ENCODE data around the gene KCND3.

KCND3 gene

GRCh38 chr1:111989531-111990025 is at the start of gene KCND3:
TSS of gene KCND3 (minus strand) at chr1:111989668.
- DNase-seq (ENCODE audit: low read depth), result no peak

- no peak for DNase-seq (ENCODE audit: low read depth)
Measured at GRCh38 chr1:112034277-112034676, 44.8 kb upstream of the KCND3 start.

GRCh38 chr1:112033439-112034120 is 44.1 kb upstream of the KCND3 start:
- DNase-seq (ENCODE audit: low read depth), result no peak

GRCh38 chr1:112030157-112030556 is 40.7 kb upstream of the KCND3 start:
- no peak for DNase-seq (ENCODE audit: low read depth)

DNA sequence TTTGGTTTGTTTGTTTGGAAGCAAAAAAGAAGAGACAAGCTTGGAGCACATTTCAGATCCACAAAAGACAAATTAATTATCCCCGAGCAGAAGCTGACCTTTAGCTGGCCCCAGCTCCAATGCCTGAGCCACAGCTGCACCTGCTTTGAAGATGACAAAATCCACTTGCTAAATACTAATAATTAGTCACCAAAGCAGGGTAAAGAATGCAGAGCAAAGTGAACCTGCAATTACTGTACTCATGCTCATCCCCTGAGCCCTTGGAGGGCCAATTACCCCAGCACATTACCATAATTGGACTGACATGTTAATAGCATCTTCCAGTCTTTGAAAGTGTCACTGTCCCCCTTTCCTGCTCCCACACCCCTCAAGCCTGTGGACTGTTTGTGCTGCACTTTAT is 38.2 kb upstream of the KCND3 start:
- no peak for DNase-seq (ENCODE audit: low read depth)

GRCh38 chr1:112026501-112026900 is 37.0 kb upstream of the KCND3 start:
- DNase-seq (ENCODE audit: low read depth), result no peak

DNA sequence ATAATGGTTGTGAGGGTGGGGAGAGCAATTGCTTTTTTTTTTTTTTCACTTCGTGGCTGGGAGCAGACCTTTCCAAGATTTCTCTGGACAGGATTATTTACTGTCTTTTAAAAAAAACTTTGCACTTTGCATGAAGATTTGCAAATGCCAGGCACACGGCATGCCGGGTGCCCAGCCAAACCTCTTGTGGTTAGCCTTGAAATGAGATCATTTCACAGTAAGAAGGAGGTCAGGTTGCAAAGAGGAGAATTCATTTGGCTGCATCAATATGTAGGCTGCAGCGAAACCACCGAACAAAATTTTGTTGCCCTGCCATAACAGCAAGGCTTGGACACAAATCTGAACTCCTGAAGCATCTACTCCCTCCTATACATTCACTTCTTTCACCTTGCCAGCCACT is 36.5 kb upstream of the KCND3 start:
- DNase-seq (ENCODE audit: low read depth), result no peak

- DNase-seq (ENCODE audit: low read depth), result no peak
Measured at GRCh38 chr1:112021263-112021662, 31.8 kb upstream of the KCND3 start.

GRCh38 chr1:112017183-112017582 is 27.7 kb upstream of the KCND3 start:
- no peak for DNase-seq (ENCODE audit: low read depth)

DNA sequence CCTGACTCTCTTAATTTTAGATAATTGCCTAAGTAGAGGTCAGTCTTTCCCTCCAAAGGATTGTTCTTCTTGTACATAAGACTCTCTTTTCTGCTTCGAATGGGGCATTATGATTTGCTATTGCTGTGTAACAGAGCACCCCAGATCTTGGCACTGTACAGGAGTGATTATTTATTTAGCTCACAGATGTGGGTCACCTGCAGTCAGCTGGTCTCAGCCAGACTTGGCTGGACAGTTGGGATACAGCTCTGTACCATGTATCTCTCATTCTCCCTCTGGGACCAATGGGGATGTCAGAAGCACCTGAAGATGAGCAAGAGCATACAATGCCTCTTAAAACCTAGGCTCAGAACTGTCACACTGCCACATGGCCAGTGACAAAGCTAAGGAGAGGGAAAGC is 23.4 kb upstream of the KCND3 start:
- DNase-seq (ENCODE audit: low read depth), result no peak

GRCh38 chr1:112011202-112011601 is 21.7 kb upstream of the KCND3 start:
- DNase-seq (ENCODE audit: low read depth), result no peak

DNA sequence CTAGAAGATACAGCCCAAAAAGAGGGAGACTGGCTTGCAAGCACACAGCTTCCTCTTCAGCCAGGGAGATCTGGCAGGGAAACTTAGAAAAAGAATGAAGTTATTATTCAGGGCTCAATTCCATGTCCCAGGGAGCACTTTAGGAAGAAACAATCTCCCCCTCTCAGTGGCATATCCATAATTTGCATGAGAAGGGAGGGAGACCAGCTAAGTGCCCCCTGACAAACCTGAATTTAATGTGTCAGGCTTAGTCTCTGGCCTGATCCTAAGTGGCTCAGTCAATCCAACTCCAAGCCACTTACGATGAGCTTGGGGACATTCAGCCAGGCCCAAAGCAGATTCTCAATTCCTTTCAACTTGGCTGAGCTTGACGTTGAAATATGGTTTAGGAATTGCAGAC is 17.7 kb upstream of the KCND3 start:
- DNase-seq (ENCODE audit: low read depth), result no peak

DNA sequence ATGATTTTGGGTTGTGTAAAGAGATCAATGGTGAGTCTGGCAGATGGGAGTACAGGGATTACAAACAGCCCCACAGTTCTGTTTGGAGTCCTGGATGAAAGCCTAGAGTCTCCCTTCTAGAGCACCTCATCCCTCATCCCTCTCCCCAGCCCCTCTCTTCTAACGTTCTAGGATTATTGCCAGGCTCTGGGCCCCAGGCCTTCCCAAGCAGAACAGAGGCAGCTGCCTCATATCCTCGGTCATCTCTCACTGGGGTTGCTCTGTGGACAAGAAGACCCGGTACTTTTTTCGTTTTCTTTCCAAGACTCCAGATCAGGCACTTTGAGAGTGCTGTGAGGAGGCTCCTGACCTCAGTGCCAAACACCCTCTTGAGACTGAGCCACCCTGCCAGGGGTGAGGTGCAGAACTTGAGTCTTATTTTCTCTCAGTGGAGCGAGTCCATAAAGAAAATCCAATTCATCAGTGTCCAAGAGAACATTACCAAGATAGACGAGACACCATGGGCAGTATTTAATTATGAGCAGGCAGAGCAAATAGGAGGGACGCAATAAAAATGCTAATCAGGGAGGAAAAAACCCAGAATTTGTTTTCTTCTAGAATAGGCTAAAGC is 17.1 kb upstream of the KCND3 start:
- DNase-seq (ENCODE audit: low read depth), result no peak

GRCh38 chr1:112004076-112004475 is 14.6 kb upstream of the KCND3 start:
- no peak for DNase-seq (ENCODE audit: low read depth)

- DNase-seq (ENCODE audit: low read depth), result no peak
Measured at GRCh38 chr1:112002514-112002913, 13.0 kb upstream of the KCND3 start.

DNA sequence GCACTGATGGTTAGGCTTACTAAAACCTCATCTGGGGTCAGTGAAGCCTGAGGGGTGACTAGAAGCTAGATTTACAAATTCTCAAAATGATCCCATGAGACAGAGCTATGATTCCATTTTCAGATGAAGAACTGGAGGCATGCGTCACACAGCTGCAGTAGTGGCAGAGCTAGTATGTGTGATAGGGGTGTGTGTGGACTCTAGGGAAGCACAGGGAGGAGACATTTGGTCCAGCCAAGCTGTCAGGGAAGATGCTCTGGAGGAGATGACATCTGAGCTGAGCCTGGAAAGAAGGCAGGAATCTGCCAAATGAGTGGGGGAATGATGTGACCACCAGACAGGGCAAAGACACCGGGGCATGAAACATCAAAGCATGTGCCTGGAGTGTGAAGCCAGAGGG is 12.0 kb upstream of the KCND3 start:
- DNase-seq (ENCODE audit: low read depth), result no peak

- no peak for DNase-seq (ENCODE audit: low read depth)
Measured at GRCh38 chr1:112000048-112000447, 10.6 kb upstream of the KCND3 start.

- DNase-seq (ENCODE audit: low read depth), result no peak
Measured at GRCh38 chr1:111998332-111998731, 8.9 kb upstream of the KCND3 start.

GRCh38 chr1:111992476-111992875 is 3.0 kb upstream of the KCND3 start:
- DNase-seq (ENCODE audit: low read depth), result no peak

DNA sequence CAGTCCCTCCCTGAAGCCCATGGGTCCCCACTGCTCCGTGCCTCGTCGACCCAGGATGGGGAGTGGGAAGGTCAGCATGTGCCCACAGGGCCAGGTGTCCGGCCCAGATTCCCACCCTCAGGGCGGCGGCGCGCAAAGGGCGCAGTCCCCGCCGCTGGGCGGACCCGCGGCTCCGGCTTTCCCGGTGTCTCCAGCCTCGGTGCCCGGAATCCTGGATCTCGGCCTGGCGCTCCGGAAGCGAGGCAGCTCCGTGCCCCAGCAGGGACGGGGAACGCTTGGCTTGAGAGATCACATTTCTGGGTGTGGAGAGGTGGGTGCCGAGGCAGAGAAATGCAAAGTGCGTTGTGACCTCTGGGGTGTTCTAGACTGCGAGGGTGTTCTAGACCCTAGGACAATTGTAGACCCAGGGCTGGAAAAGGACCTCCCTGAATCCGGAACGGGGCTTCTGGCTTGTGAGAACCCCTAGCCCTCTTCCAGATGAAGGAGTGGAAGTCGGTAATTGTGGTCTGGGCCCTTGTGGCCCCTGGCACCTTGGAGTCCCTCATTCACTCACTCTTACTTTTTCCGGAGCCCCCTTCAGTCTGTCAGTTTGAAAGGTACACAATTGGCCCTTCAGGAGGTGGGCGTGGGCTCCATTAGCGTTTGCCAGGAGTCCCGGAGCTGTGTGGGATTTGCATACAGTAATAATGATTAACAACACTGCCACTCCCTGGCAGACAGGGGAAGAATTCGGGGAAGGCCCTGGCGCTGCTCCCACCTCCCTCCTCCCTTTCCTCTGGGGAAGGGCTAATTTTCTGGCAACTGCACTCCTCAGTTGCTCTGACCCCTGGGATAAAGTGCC is 1.6 kb upstream of the KCND3 start:
- no peak for DNase-seq (ENCODE audit: low read depth)

GRCh38 chr1:111990026-111990877 is 784 bp upstream of the KCND3 start:
- no peak for DNase-seq (ENCODE audit: low read depth)
